ENCODE data around the gene NTMT1.
"Not testable (repeated sequence)": the region's sequence is repeated elsewhere in the genome, so short reads cannot be mapped to it uniquely, and the experiment has no call there.

The NTMT1 gene, protein sequence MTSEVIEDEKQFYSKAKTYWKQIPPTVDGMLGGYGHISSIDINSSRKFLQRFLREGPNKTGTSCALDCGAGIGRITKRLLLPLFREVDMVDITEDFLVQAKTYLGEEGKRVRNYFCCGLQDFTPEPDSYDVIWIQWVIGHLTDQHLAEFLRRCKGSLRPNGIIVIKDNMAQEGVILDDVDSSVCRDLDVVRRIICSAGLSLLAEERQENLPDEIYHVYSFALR

DNA sequence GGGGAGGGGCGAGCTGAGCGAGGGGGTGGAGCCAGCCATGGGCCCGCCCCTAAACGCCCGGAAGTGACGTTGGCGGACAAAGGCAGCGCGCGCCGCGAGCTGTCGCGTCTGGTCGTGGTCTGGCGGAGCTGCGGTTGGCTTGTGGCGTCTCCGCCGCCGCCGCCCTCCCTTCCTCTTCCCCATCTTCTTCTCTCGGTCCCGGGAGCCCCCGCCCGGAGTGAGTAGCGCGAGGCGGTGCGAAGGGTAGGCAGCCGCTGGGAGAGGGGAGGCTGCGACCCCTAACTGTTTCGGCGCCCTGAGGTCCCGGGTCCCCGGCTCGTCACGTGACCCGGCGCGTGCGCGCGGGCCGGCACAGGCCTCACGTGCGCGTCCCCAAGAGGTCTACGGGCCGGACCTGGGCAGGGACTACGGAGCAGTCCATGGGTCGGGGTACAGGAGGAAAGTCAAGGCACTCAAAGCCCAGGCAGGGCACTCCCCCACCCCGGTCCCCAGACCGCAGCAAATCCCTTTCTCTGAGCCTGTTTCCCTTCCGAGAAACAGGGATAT is at the start of gene NTMT1:
TSS of gene NTMT1 (plus strand) at position 85 of the 546 bp plus-strand sequence. CDS start 6,541 bp downstream, outside the sequence.
- peak; percentile 64 for DNase-seq

DNA sequence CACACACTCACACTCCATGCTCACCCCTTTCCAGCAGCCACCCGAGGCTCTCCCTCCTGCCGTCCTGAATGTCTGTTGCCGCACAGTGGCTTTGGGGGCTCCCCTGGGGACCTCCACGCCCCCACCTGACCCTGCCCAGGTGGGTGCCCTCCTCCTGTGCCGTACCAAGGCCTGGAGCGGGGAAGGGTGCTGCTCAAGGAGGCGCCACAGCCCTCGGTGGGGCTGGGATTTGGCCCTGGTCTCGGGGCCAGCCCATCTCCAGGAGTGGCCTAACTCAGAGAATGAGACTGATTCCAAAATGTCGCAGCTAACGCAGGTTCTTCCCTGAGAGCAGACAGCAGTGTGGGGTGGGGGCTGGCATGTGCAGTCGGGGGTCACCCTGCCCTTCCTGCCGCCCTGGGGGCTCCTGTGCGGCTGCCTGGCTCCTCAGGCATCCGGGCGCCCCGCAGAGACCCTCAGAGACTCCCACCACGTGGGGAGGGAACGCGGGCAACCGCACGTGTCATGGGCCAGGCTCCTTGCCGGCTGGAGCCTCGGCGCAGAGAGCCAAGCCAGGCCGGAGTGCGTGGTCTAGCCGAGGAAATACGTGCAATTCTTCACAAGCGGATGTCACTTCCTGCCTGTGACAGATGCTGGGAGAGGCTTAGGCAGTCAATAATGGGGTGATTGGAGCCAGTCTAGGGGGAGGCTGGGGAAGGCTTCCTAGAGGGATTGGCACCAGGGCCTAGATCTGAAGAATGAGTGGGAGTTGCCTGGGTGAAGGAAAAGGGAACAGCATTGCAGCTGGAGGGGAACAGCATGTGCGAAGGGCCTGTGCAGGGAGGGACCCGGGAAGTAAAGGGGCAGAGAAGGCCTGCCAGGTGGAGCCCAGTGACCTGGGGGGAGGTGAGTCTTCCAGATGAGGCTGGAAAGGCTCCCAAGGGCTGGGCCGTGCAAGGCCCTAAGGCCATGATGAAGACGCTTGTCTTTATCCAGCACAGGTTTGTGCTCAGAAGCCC is 49.1 kb upstream of the NTMT1 start:
- DNase-seq, result no peak

DNA sequence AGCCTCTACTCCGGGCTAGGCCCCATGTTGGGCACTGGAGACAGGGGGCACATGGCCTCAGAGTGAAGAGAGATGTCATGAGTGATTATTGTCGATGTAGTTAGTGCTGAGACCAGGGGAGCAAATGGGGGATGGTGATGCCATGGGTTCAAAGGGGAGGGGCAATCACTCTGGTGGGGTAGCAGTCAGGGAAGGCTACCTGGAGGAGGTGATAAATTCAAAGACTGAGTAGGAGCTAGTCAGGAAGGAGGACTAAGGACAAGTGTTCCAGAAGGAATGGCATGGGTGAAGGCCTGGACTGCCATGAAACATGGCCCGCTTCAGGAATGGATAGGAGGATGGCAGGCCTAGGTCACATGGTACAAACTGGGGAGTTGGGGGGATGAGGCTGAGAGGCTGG is 46.7 kb upstream of the NTMT1 start:
- no peak for DNase-seq

DNA sequence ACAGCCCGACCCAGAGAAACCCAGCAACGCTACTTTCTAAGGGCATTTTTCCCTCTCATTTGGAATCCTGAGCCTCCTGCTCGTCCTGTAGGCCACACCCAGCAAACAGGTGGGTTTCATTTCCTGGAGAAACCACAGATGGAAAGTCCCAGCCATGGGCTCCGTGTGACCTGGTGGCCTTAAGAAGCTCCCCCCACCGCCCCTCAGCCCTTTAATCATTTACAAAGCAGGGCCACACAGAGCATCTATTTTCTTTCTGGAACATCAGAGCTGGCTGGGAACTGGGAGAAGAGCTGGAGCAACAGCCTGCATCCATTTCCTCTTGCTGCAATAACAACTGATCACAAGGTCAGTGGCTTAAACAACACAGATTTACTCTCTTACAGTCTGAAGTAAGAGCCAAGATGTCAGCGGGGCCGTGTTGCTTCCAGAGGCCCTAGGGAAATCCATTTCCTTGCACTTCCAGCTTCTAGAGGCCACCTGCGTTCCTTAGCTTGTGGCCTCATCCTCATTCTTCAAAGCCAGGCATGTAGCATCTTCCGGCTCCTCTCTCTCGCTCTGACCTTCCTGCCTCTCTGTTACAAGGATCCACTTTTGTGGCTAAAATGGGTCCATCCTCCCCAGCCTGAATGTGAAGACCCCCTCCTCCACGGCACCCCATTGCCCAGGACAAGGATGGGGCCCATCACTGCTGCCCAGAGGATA is 45.6 kb upstream of the NTMT1 start:
- DNase-seq, result no peak

DNA sequence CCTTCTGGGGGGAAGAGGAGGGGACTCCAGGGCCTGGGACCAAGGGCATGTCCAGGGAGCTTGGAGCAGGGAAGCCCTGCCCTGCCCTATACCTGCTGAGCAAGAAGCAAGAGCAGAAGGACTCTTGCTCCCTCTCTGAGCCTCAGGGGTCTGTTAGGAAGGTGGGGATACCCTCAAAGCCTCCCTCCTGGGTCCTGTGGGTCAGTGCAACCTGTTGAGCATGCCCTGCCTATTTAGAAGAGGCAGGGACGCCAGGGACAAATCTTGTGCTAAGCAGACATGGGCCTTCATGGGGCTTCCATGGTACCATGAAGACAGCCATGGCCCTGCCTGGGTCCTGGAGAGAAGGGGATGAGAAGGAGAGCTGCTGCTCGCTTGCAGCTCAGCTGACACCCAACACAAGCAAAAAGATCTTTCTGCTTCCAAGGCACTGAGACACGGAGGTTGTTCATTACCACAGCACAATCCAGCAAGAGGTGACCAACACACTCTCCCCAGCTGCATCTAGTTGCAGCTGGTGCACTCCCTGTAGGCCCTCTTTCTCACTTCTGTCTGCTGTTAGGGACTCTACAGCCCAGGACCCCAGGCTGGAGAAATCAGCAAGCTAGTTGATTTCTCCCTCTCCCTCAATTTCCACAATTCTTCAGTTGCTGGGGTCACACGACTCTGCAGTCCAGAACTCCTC is 44.3 kb upstream of the NTMT1 start:
- DNase-seq, result no peak

DNA sequence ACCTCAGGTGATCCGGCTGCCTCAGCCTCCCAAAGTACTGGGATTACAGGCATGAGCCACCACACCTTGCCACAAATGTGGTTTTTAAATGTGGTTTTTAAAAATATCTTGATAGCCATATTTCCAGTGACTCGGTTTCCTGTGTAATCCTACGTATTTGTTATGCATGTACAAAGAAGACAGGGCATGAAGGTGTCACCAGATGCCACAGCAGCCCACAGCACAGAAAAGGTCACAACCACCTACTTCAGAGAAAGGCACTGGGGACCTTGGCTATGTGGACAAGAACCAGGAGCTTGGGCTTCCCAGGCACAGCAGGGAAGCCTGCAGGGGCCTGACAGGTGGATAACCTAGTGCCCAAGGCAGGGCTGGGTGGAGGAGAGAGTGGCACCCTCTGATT is 43.1 kb upstream of the NTMT1 start:
- DNase-seq, result no peak

DNA sequence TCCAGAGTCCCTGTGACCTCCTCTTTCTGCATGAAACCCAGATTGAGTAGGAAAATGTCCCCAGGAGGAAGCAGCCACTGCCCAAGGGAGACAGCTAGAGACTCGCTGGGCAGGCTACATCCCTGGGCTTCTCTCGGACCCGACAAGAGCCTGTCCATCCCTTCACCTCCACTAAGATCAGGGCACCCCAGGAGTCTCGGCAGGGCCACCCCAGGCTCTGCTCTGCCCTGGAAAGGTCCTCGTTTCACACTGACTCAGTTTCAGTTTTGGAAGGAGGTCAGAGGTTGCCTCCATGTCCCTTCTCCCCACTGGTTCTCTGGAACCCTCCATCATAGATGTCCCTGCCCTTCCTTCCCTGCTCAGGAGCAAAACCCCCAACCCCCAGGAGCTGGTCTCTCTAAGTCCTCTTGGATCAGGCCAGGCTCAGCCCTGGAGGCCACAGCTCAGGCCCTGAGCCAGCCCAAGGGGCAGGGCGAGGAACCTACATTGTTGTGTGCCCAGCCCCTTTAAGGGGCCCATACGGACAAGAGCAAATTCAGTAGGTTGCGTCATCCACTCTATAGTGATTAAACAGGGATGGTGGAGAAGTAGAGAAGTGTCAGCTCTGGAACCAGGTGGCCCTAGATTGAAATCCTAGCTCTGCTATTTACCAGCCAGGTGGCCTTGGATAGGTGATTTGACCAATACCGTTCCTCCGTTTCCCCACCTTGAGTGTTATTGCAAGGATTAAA is 42.5 kb upstream of the NTMT1 start:
- no peak for DNase-seq

DNA sequence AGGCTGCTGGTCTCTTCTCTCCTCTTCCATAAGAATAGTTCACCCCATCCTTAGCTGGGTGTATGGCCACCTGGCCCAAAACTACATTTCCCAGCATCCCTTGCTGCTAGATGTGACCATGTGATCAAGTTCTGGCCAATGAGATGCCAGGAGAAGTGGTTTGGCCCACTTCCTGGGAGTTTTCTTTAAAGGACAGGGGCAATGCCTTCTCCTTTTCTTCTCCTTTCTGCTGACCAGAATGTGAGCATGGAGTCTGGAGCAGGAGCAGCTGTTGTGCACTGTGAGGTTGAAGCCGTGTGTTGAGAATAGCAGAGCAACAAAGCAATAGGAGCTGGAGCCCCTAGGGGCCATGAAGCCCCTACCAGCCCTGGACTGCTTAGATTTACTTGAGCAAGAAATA is 41.8 kb upstream of the NTMT1 start:
- no peak for DNase-seq

DNA sequence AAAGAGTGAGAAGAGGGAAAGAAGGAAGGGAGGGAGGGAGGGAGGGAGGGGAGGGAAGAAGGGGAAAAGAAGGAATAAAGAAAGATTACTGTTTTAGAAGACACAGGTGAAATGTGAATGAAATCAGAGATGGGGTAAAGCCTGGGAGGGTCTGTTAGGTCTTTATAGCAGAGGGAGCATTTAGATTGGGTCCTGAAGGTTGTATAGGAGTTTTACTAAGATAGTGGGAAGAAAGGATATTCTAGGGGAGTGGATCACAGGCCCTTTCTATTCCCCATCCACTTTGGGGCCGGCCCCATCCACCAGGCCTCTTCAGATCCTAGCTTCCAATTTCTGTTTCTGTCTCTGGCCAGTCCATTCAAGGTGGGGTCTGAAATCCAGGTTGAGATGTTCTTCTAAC is 40.6 kb upstream of the NTMT1 start:
- DNase-seq, result no peak

DNA sequence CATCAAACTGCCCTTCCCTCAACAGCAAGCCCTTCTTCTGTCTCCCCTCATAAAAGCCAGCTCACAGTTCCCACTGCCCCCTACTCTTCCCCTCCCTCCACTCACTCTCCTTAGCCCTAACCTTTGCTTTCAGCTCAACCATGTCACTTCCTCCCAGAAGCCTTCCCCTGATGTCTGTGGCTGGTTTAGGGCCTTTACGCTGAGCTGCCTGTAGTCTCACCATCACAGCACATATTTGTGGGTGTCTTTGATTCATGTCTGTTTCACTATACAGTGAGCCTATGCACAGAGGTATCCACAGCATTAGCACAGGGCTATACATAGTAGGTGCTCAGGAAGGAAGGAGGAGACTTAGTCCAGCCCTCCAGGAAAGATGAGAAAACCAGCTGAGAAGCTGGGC is 39.7 kb upstream of the NTMT1 start:
- DNase-seq, result no peak

DNA sequence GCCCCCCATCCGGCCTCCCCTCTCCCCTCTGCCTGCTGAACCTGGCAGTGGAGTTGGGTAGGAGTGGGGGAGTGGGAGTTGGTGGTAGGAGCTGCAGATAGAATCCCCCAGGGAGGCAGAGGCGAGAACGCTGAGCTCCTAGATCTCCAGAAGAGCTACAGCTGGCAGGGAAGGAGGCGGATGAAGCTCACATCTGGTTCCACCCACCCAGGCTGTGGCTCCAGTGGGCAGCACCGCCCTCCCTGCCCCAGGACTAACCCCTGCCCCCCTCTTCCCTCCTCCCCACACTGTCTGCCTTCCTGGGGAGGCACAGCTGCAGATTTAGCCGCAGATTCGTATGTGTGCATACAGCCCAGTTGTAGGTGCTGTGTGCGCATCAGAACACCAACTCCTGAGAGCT is 39.3 kb upstream of the NTMT1 start:
- DNase-seq, result no peak

DNA sequence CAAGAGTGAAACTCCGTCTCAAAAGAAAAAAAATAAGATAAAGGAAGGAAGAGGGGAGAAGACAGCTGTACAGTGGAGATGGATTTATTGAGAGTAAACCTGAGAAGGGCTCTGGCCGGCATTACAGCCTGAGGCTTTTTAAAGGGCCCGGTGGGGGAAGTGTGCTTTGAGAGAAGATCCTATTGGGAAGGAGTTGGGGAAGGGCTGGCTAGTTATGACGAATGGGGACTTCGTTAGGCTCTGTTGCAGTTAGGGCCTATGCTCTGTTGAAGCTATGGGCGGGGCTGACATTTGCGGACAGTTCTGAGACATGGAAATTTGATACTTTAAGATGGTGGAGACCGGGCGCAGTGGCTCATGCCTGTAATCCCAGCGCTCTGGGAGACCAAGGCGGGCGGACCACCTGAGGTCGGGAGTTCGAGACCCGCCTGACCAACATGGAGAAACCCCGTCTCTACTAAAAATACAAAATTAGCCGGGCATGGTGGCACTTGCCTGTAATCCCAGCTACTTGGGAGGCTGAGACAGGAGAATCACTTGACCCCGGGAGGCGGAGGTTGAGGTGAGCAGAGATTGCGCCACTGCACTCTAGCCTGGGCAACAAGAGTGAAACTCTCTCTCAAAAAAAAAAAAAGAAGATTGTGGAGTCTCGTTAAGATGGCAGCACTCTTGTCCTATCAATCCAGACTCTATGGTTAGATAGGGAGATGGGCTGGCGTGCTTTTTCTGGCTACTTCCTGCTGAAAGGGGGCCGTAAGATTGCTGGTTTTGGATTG is 38.3 kb upstream of the NTMT1 start:
- DNase-seq, result no peak

DNA sequence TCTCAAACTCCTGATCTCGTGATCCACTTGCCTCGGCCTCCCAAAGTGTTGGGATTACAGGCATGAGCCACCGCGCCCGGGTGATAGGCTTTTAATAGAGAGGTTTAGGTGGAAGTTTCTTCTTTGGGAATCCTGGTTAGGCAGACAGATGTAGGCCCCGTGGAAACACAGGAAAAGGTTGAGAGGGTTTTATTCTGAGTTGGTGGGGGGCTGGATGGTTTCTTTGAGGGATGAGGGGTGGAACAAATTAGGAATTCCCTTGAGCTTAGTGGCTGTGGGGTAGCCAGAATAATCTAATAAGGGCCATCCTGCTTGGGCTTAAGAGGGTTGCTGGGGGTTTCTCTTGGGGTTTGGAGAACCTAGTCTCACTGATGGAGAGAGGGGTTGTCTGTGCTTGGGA is 35.5 kb upstream of the NTMT1 start:
- no peak for DNase-seq

DNA sequence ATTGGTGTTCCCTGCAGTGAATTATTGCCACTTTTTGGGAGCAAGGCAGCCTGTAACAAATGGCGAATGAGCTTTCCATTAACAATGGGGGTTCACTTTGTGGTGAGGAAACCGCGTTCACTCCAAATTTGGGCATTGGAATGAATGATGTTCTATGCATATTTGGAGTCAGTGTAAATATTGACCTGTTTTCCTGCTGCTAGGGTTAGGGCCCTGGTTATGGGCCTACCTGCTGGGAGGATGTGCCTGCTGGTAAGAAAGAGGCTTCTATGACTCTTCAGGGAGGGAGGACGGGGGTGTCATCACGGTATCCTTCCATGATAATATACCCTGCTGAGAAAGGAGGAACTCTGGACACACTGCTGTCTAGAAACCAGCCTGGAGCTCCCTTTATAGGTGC is 34.0 kb upstream of the NTMT1 start:
- DNase-seq, result no peak

DNA sequence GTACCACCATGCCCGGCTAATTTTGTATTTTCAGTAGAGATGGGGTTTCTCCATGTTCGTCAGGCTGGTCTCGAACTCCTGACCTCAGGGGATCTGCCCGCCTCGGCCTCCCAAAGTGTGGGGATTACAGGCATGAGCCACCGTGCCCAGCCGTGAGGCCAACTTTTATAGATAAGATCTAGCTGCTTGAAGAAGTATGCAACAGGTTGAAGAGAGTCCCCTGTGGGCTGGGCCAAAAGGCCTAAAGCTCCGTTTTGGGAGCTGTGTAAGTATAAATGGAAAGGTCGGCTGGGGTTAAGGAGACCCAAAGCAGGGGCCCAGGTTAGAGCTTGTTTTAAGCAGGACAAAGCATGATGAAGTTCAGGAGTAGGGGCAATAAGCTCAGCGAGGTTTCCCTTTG is 33.2 kb upstream of the NTMT1 start:
- DNase-seq, result not testable (repeated sequence)

DNA sequence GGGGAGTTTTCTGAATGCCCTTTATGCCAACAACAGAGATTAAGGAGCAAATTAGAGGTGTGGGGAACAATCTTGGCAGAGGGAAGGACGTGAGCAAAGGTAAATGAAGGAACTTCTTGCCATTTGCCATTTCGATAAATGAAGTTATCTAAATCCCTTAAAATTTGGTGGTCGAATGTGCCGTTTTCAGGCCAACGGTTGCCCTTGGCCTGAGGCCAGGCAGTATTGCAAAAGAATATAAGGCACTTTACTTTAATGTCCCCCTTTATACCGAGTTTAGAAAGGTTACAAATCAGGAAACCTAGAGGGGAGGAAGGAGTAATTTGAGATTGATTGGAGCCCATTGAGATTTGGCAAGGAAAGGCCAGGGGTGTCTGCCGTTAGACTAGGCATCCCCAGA is 31.3 kb upstream of the NTMT1 start:
- DNase-seq, result no peak

DNA sequence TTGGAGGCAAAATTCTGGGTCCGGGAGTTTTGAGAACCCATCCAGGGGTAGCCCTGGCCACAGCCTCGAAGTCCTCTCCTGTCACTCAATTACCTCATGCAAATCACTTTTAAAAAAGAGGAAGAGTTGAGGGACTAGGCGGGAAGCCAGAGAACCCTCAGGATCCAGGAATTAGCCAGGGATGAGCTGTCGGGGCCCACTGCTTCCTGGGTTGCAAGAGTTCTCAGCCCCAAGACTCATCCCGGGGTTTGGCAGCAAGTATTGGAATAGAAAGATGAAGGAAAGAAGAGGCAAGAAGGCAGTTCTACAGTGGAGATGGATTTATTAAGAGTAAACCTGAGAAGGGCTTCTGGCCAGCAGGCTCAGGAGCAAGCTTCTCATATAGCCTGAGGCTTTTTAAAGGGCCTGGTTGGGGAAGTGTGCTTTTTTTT is 30.6 kb upstream of the NTMT1 start:
- DNase-seq, result no peak

DNA sequence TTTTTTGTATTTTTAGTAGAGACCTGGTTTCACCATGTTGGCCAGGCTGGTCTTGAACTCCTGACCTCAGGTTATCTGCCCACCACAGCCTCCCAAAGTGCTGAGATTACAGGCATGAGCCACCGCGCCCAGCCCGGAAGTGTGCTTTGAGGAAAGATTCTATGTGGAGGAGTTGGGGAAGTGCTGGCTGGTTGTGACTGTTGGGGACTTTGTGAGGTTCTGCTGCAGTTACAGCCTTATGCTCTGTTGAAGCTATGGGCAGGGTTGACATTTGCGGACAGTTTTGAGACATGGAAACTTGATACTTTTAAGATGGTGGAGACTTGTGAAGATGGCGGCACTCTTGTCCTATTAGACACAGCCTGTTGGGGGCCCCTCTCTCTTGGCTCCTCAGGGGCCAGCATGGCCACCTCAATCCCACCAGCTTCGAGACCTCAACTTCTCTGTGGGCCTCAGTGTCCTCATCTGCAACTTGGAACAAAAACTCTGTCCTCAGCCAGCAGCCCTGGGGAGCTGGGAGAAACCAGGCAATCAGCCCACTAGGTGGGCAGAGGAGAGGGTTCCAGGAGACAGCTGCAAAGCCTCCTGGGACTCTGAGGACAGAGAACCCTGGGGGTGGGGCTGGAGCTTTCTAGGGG is 29.9 kb upstream of the NTMT1 start:
- no peak for DNase-seq

DNA sequence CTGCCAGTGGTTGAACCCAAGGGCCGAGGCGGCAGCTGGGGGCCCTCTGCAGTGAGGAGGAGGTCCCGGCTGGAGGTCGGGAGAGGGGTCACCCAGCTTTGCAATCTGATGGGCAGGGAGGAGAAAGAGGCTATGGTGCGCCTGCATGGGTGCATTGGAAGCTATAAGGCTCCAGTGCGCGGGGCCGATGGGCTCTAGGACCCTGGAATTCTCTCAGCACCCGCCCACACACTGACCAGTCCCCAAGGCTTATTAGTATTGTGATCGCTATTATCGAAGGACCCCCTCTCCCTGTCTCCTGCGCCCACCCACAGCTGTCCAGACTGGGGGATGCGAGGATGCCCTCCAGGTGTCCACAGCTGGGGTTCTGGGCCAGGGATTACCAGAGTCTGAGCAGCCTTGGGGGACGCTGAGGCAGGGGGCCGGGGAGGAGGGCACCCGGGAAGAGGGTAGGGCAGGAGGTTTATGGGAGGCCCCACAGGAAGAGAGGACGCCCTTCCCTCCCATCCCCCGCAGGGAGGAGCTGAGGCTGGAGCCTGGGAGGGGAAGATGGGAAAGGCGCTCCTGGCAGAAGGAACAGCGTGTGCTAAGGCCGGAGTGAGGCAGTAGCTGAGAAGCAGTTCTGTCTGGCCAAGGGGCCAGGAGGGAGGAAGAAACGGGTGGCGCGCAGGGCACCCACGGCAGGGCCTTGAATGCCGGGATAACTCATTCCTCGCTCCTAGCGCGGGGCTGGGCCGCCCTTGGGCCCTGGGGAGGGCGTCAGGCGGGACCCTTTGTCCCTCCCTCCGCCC is 29.2 kb upstream of the NTMT1 start:
- peak; percentile 25 for DNase-seq

Measured in T1000 (cell line).